Fibroblast of skin of back (primary cell): ENCODE measurements around the gene SMG6. TPM values are rescaled to one million over a fixed set of nuclear protein-coding genes. Genes with fewer than 3 reads are reported as not detected.
"Not testable (repeated sequence)": the region's sequence is repeated elsewhere in the genome, so short reads cannot be mapped to it uniquely, and the experiment has no call there.

Source experiments
- DNase-seq: peaks from one replicate; pipeline ENCODE4 v3.0.0-alpha.2; 2013
- polyA plus RNA-seq, 2 experiments: library from polyadenylated mRNA; unstranded; fragments of 120-200 nt; gene quantifications; one replicate each; pipeline ENCODE4 v1.2.1, GENCODE V29; 2013; ENCODE audit not compliant: insufficient read length in 2 of 2

SMG6 gene
- 41.6 TPM for polyA plus RNA-seq (2013, experiment 1 of 2; ENCODE audit: insufficient read length)
- polyA plus RNA-seq (2013, experiment 2 of 2; ENCODE audit: insufficient read length) = 28.1 TPM

GRCh38 chr17:2303204-2304188, at the start of gene SMG6, which contains the start of gene SRR:
TSS of gene SMG6 (minus strand) at chr17:2303785. CDS start at chr17:2303720, 65 bp downstream.
TSS of gene SRR (plus strand) at chr17:2303950. CDS start at chr17:2315561, 11,611 bp downstream.
- DNase-seq = peak; percentile 92

GRCh38 chr17:2351269-2351668, 47.7 kb upstream of the SMG6 start:
- DNase-seq = no peak

GRCh38 chr17:2347805-2348685, 44.5 kb upstream of the SMG6 start:
- peak; percentile 84 for DNase-seq

GRCh38 chr17:2346475-2346874, 42.9 kb upstream of the SMG6 start:
- peak; percentile 19 for DNase-seq

GRCh38 chr17:2344528-2344927, 40.9 kb upstream of the SMG6 start:
- no peak for DNase-seq

GRCh38 chr17:2343421-2343820, 39.8 kb upstream of the SMG6 start:
- no peak for DNase-seq

- peak; percentile 20 for DNase-seq
These were observed 34.7 kb upstream of the SMG6 start for GRCh38 chr17:2338315-2338657.

- peak; percentile 56 for DNase-seq
These were observed 34.1 kb upstream of the SMG6 start for GRCh38 chr17:2337544-2338314.

- peak; percentile 57 for DNase-seq
These were observed 33.4 kb upstream of the SMG6 start, which contains the start of gene SGSM2 for GRCh38 chr17:2336852-2337543. TSS of gene SGSM2 (plus strand) at chr17:2337501. CDS start at chr17:2337689, 188 bp downstream.

- DNase-seq = peak; percentile 92
These were observed 32.7 kb upstream of the SMG6 start, which contains the start of gene TSR1 for GRCh38 chr17:2336215-2336851. TSS of gene TSR1 (minus strand) at chr17:2336457. CDS start at chr17:2336427, 30 bp downstream.

- DNase-seq = peak; percentile 34
These were observed 32.2 kb upstream of the SMG6 start for GRCh38 chr17:2335726-2336214.

GRCh38 chr17:2331303-2331702, 27.7 kb upstream of the SMG6 start:
- DNase-seq = no peak

- no peak for DNase-seq
These were observed 20.2 kb upstream of the SMG6 start for GRCh38 chr17:2323629-2324314.

- no peak for DNase-seq
These were observed 17.8 kb upstream of the SMG6 start for GRCh38 chr17:2321399-2321798.

- no peak for DNase-seq
These were observed 15.5 kb upstream of the SMG6 start for GRCh38 chr17:2319051-2319450.

- no peak for DNase-seq
These were observed 14.2 kb upstream of the SMG6 start for GRCh38 chr17:2317796-2318195.

GRCh38 chr17:2316916-2317205, 13.3 kb upstream of the SMG6 start:
- not testable (repeated sequence) for DNase-seq

- no peak for DNase-seq
These were observed 9.2 kb upstream of the SMG6 start for GRCh38 chr17:2312736-2313135.

GRCh38 chr17:2309338-2310154, 6.0 kb upstream of the SMG6 start:
- peak; percentile 5 for DNase-seq
